ENCODE data around the gene IGIP.
A peak's percentile ranks its signal among the peaks of the same experiment; 100 is the strongest.

Gene IGIP

DNA sequence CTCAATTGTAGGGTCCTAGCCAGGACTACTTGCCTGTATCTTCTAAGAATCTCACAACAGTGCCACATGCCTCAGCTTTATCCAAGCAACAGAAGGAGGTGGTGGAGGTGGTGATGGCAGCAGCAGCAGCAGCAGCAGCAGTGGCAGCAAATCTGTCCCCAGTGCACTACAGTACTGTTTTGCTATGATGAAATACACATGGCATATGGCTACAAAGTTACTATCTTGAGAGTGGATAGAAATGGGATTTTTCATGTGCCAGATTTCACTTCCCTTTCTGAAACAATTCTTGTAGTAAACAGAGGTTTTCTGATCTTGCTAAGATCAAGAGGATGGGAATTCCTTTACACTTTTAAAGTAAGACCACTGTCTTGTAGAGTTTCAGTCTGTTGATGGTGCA, 41.2 kb downstream of the IGIP start:
- no peak for DNase-seq

DNA sequence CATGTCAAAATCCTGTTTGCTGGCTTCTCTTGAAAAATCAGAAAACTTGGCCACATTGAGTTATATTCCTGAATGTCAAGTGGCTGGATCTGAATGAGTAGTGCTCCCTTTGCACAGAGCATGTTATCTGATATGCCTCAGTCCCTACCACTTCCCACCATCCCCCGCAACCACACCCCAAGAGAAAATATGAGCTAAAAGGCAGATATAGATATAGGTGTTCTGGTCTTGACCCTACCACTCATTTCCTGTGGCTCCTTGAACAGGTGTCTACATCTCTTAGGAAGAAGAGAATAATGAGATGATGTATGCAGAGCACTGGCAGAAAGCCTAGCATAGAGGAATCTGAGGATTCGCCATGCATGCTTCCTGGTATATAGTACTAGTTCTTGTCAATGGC, 42.6 kb downstream of the IGIP start:
- no peak for DNase-seq

DNA sequence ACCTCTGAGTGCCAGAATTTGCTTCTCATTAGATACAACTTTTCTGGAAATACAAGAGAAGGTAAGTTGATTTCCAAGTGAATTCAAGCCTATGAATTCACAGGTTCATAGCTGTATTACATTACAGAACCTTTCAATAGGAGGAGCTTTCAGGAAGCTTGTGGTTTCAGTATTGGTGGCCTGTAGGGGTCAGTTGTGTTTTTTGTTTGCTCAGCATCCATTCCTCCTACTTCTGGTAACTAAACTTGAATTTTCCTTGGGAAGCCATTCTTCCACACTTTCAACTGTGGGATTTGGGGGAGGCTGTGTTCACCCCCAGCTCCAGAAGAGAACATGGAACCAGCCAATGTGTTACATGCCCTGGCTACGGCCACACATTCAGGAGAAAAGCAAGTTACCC, 43.7 kb downstream of the IGIP start:
- no peak for DNase-seq

DNA sequence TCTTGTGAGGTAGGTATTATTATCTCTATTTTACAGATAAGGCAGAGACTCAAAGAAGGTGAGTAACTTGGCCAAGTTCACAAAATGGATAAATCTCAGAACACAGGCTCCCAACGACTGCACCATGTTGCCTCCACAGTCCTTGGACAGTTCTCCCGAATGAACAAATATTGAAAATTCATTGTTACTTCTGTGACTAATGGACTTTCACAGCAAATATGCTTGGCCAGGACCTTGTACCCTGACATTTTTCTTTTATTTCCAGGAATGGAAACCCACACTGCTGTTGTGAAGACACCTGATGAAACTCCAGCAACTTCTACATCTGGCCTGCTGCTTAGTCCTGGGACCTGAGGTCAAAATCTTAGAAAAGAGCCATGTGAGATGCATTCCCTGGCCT, 46.7 kb downstream of the IGIP start:
- no peak for DNase-seq

DNA sequence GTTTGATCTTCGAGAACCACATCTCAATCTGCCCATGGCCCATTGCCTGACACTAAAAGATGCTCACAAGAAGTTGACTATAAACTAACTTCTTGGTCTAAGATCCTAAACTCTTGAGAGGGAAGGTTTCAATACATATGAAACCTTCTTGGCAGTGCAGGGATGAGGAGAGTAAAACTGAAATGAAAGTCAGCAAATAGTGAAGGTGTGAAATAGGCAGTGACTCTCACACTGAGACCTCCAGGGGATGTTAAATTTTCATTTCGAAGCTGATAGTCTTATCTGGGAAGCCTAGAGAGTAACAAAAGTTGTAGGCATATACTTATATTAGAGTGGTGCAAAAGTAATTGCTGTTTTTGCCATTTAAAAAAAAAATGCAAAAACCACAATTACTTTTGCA, 48.3 kb downstream of the IGIP start:
- DNase-seq = no peak

DNA sequence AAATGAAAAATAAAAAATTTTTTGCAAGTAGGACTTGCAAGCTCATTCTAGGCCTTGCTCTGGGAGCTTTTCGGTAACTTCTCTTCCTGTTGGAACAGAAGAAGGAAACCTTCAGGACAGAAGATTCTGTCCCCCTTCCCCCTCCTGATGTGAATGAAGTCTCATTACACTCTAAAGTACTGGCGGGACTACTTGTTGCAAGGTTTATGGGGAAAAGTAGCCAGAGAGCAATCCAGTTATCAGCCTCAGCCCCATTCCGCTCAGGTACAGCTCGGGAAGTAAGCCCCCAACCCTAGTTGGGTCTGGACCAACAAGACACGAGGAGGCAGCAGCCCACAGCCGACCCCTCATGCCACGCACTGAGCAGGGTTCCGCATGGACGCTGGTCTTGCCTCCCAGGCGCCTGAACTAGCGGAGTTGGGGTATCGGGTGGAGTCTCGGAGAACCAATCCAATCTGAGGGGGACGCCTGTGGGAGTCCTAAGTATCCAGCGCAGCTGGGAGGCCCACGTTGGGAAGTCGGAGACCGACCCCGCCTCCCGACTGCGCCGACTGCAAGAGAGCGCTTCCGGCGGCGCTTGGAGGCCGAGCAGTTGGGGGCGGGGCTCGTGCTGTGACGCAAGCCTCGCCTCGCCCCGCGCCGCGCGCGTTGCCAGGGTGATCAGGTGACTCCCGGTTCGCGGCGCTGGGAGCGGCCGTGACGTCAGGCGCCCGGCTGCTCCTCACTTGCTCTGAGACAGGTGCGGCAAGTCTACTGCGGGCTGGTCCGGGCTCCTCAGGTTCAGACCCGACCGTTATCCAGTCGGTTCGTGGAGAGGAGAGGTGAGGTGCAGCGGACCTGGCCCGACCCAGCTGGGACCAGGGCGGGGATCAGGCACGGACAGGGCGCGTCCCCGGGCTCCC, 49.0 kb downstream of the IGIP start, which contains the start of gene CYSTM1:
TSS of gene CYSTM1 (plus strand) at position 724 of the 902 bp plus-strand sequence. CDS start 19,278 bp downstream, outside the sequence.
- peak; percentile 94 for DNase-seq

DNA sequence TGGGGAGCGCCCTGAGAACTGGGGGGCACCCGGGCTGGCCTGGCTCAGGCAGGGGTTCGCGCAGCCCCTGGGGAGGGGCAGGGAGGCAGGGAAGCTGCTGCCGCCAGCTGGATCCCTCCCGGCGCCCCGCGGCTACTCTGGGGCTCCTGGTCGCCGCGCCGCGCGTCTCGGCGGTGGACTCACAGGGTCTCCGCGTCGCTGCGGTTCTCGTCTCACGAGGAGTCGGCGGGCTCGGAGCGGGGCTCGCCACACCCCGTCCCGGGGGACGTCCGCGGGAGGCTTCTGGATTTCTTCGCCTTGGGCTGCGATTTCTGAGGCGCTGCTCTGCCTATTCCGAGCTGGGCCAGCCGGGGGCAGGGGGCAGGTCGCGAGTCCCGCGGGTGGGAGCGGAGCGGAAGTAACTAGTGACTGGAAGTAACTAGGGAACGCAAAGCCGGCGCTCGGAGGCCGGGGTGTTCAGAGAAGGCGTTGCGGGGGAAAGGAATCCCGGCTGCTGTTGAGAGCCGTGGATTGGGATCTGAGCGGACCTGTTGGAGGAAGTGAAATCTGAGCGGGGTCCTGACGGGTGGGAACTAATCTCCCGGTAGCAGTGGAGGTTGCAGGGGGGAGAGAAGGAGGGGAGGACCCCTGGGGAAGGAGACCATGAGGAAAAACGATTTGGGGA, 49.8 kb downstream of the IGIP start:
- peak; percentile 66 for DNase-seq

DNA sequence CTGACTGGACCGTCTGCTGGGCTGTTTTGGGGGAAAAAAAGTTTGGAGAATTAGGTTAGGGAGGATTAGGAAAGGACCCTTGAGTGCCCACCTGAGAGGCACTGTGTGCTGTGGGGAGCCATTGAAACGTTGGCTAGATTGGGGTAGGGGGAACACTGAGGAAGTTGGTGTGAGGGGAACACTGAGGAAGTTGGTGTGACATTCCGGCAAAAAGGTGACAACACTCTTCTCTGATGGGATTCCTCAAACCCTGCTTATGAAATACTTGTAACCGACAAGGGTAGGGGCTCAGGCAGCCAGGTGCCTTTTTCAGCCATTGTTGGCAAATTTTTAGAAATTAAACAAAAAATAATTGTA, 50.3 kb downstream of the IGIP start:
- no peak for DNase-seq

DNA sequence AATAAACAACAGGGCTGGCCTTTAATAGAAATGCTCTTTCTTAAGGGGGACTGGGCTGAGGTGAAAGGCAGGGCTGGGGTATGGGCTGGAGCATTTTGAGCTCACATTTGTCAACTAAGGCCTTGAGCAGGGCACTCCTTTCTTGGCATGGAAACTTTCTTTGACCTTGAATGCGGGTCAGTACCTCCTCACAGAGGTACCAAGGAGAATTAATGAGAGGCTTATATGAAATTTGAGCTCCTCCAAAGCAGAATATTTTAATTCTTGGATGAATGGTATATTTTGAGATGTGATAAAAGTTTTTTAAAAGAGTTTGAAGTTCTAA, 52.3 kb downstream of the IGIP start:
- DNase-seq = no peak

DNA sequence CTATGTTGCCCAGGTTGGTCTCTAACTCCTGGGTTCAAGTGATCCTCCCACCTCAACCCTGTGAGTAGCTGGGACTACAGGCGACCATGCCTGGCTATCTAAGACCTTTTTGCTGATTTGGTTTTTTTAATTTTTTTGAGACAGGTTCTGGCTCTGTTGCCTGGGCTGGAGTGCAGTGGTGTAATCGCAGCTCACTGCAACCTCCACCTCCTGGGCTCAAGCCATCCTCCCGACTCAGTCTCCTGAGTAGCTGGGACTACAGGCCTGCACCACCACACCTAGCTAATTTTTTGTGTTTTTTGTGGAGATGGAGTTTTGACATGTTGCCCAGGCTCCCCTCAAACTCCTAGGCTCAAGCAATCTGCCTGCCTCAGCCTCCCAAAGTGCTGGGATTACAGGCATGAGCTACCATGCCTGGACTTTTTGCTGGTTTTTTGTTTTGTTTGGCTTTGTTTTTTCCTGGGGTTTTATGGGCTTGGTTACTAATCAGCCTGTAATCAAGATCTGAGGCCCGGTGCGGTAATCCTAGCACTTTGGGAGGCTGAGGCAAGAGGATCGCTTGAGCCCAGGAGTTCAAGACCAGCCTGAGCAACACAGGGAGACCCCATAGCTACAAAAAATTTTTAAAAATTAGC, 52.9 kb downstream of the IGIP start:
- DNase-seq = no peak
